Right lobe of liver (tissue), 6 donors: ENCODE measurements around the gene PGBD1. TPM values are rescaled to one million over a fixed set of nuclear protein-coding genes. Genes with fewer than 3 reads are reported as not detected.

Experiments
- ATAC-seq, 4 donors: fragments of 200-7000 bp; cut with Tn5 transposase; one replicate each; pipeline ENCODE4 v1.9.1; 2020; ENCODE audit warnings: mild to moderate bottlenecking in 4 of 4, moderate library complexity in 4 of 4
- DNase-seq, 3 donors: peaks; one replicate each; pipeline ENCODE4 v3.0.0-alpha.2; 2020
- H3K27ac ChIP-seq, 3 donors: fragments of 200-600 bp; one replicate each; pipeline ENCODE4 v1.8.0; 2022
- H3K27me3 ChIP-seq, 2 donors: fragments of 200-600 bp; one replicate each; pipeline ENCODE4 v1.8.0; 2022
- H3K36me3 ChIP-seq, 4 donors: fragments of 200-600 bp; sonication (generic) in 1 of 4; one replicate each; pipeline versions ENCODE4 v1.5.1 to v1.8.0; 2017 to 2022; ENCODE audit warnings: control low read depth in 1 of 4
- H3K4me1 ChIP-seq, 4 donors: fragments of 200-600 bp; sonication (generic) in 1 of 4; one replicate each; pipeline versions ENCODE4 v1.5.1 to v1.8.0; 2017 to 2022; ENCODE audit warnings: control low read depth in 1 of 4
- H3K4me3 ChIP-seq, 3 donors: fragments of 200-600 bp; one replicate each; pipeline ENCODE4 v1.8.0; 2022
- H3K9me3 ChIP-seq, 4 donors: fragments of 200-600 bp; sonication (generic) in 1 of 4; one replicate each; pipeline versions ENCODE4 v1.5.1 to v1.8.0; 2017 to 2022; ENCODE audit warnings: control low read depth in 1 of 4
- POLR2A ChIP-seq: fragments of 450-650 bp; IDR thresholded peaks from one replicate; pipeline ENCODE4 v1.6.1; 2017; ENCODE audit warnings: antibody characterized with exemption, mild to moderate bottlenecking
- WGBS: methylation state at CpG from one replicate; pipeline ENCODE4 v1.1.6; 2018; ENCODE audit warnings: low coverage, low lambda C conversion rate; ENCODE audit not compliant: insufficient coverage; ENCODE audit errors: missing lambda C conversion rate; 5-methylcytosine and 5-hydroxymethylcytosine counted together
- intact Hi-C, 2 donors: fragments of 100-400 bp; cut with DNase I; formaldehyde crosslinking; loops; one replicate each; pipeline versions ENCODE4 v1.11.2 to v1.14.1; 2022
- total RNA-seq, 6 experiments: library from RNA; depleted of rRNA in 2 of 6; stranded (reverse); fragments of >200 nt in 2 of 6; fragmentation: NEBNext Ultra II Directional in 3 of 6; extraction: Animal tissue kit (Norgen Biotek cat#: 25700) in 3 of 6; gene quantifications; one replicate each; pipeline versions ENCODE4 v1.1.0 to v1.2.4, GENCODE V29; 2016 to 2023
- TF ChIP-seq, protein P1 (sequence below), 4 donors: fragments of 200-600 bp in 3 of 4; fragments of 450-650 bp in 1 of 4; IDR thresholded peaks; one replicate each; pipeline versions ENCODE4 v1.5.1 to v1.8.0; 2016 to 2022; ENCODE audit warnings: antibody characterized with exemption in 4 of 4, mild to moderate bottlenecking in 2 of 4
- donor health status: DM: no; HTN: yes; CAD: no.
- donor health status: DM: no; HTN: no; CAD: no.
- donor health status: DM: no; HTN: no; CAD: no.
- donor health status: DM: no; HTN: yes; CAD: no.
- donor health status: DM: no; HTN: yes; CAD: no.

Gene PGBD1
- total RNA-seq, 6 experiments from 2014 or later: 1.1 to 2.0 (median 1.3) TPM

DNA sequence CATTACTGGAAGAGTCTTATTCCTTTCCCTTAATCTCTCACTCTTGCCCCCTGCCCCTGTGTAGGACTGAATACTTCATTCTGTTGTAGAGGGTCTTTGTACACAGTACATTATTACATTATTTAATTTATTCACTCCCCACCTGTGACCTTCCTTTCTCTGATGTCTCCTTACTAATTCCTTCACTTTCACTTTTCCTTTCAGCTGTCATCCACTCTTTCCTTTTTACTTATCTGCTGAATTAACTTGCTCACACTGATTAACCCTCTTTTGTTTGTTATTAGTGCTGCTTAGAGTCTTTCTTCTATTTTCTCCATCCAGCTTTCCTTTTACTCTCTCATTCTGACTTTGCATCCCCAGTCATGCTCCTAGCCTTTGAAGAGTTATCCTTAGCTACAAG lies 6.5 kb upstream of the PGBD1 start:
- Histone ChIP-seq H3K4me3 (no peak overlapping the region), H3K36me3 (peaks cover 0 to 51% (median 4%) of the 10 kb centered on the region in 4 donors), H3K9me3 (no peaks in the 10 kb centered on the region), H3K27ac (no peak overlapping the region), H3K4me1 (peaks cover 0 to 11% (median 0%) of the 10 kb centered on the region in 4 donors), H3K27me3 (no peaks in the 10 kb centered on the region)
- ATAC-seq: no peak
- DNase-seq: no peak
- intact Hi-C loops: no loop called here
- TF ChIP-seq, protein P1, sequence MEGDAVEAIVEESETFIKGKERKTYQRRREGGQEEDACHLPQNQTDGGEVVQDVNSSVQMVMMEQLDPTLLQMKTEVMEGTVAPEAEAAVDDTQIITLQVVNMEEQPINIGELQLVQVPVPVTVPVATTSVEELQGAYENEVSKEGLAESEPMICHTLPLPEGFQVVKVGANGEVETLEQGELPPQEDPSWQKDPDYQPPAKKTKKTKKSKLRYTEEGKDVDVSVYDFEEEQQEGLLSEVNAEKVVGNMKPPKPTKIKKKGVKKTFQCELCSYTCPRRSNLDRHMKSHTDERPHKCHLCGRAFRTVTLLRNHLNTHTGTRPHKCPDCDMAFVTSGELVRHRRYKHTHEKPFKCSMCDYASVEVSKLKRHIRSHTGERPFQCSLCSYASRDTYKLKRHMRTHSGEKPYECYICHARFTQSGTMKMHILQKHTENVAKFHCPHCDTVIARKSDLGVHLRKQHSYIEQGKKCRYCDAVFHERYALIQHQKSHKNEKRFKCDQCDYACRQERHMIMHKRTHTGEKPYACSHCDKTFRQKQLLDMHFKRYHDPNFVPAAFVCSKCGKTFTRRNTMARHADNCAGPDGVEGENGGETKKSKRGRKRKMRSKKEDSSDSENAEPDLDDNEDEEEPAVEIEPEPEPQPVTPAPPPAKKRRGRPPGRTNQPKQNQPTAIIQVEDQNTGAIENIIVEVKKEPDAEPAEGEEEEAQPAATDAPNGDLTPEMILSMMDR (IDR thresholded peaks at IDR 0.05): no peak
- TF ChIP-seq POLR2A: no peak

DNA sequence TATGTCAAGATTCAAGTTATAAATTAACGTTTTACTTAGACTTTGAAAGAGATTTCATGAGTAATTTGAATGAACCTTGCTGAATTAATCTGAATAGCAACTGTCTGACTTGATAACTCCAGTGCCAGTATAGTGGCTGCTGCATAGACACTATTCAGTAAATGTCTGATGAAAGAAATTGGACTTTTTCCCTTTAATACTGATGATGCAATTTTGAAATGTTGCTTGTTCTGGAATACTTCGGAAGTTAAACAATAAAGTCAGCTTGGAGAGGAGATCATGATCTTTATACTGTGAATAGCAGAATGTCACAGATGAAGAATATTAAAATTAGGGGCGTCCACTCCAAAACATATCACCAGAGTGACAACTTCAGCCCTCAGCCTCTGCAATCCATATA lies 3.6 kb upstream of the PGBD1 start:
- DNase-seq: no peak
- ATAC-seq: peak; percentile 53 to 81 (median 66)
- no peaks in the 10 kb centered on the region for H3K9me3 ChIP-seq
- H3K27me3 ChIP-seq: no peaks in the 10 kb centered on the region
- no peak overlapping the region for H3K4me3 ChIP-seq
- H3K36me3 ChIP-seq: peaks cover 0 to 40% (median 2%) of the 10 kb centered on the region in 4 donors
- 24% methylated on average over 3 of the region's 3 CpGs for WGBS
- no peak overlapping the region for H3K27ac ChIP-seq
- TF ChIP-seq, protein P1 (IDR thresholded peaks at IDR 0.05): no peak
- no peak for TF ChIP-seq POLR2A
- peaks cover 0 to 11% (median 0%) of the 10 kb centered on the region in 4 donors for H3K4me1 ChIP-seq
- intact Hi-C loops: no loop called here

DNA sequence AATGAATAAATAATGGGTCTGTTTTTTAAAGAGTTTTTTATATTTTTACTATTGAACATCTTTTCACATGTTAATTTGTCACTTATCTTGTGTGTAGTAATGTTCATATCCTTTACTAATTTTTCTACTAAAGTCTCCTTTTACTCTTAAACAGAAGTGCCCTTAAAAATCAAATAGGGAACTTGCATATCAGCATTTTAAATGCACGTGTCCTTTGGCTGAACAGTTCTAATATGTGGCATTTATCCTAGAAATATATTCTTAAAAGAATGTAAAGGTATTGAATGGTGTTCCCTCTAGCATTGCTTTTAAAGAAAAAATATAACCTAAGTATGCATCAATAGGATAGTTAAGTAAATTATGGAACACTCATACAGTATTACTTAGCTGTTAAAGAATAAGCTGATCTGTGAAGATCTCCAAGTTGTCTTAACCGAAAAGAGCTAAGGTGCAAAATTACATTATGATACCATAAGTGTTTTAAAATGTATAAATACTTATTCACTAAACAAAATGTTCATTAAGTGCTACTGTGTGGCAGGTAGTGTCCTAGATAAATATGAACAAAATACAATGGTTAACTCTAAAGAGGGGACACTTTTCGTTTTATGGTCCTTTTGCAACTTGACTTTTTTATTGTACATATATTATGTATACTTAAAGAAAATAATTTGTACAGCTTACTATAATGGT lies 631 bp upstream of the PGBD1 start:
- Histone ChIP-seq H3K36me3 (peaks cover 0 to 14% (median 2%) of the 10 kb centered on the region in 4 donors), H3K4me3 (peak overlapping the region; percentile 47 to 57 (median 55)), H3K27me3 (no peaks in the 10 kb centered on the region), H3K4me1 (peaks cover 0 to 15% (median 0%) of the 10 kb centered on the region in 4 donors), H3K9me3 (no peaks in the 10 kb centered on the region), H3K27ac (no peak overlapping the region)
- WGBS: 31% methylated on average over 3 of the region's 3 CpGs
- intact Hi-C loops: no loop called here
- no peak for TF ChIP-seq POLR2A
- TF ChIP-seq, protein P1 (IDR thresholded peaks at IDR 0.05): no peak
- no peak for ATAC-seq
- no peak for DNase-seq

DNA sequence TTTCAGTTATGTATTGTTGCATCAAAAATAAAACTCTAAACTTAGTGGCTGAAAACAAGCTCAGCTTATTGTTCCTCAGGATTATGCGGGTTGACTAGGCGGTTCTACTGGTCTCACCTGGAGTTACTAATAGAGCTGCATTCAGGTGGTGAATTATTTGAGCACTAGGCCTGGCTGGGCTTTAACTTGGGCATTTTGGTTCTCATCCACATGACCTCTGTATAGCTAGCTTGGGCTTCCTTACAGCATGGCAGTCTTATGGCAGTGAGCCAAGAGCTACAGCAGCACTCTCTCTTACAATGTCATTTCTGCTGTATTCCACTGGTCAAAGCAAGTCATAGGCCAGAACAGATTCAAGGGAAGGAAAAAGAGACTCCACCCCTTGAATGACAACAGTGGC lies 1.6 kb downstream of the PGBD1 start:
- no peak for DNase-seq

More for the DNA sequence above, 1.6 kb downstream of the PGBD1 start:
- Histone ChIP-seq H3K27me3 (no peaks in the 10 kb centered on the region), H3K4me1 (peaks cover 0 to 17% (median 0%) of the 10 kb centered on the region in 4 donors), H3K4me3 (no peak overlapping the region), H3K27ac (no peak overlapping the region), H3K9me3 (no peaks in the 10 kb centered on the region), H3K36me3 (no peaks in the 10 kb centered on the region)
- ATAC-seq: no peak
- intact Hi-C loops: no loop called here
- 92% methylated on average over 2 of the region's 2 CpGs for WGBS
- TF ChIP-seq, protein P1 (IDR thresholded peaks at IDR 0.05): no peak
- TF ChIP-seq POLR2A: no peak
